Muscle of leg (tissue), 11 donors: Measurements from ENCODE around the gene KIF19. TPM values are rescaled to one million over a fixed set of nuclear protein-coding genes. Genes with fewer than 3 reads are reported as not detected.

Experiments
- DNase-seq: peaks from one replicate; pipeline ENCODE4 v3.0.0; 2013
- H3K27ac ChIP-seq: one replicate; pipeline ENCODE4 v1.5.1; 2013; ENCODE audit warnings: mild to moderate bottlenecking, low read length, control low read depth
- H3K27me3 ChIP-seq: one replicate; pipeline ENCODE4 v1.6.1; 2013; ENCODE audit warnings: low read length; ENCODE audit not compliant: control insufficient read depth, insufficient read depth
- H3K36me3 ChIP-seq: one replicate; pipeline ENCODE4 v1.6.1; 2013; ENCODE audit warnings: low read length; ENCODE audit not compliant: control insufficient read depth, insufficient read depth
- H3K4me1 ChIP-seq: one replicate; pipeline ENCODE4 v1.6.1; 2013; ENCODE audit warnings: low read length; ENCODE audit not compliant: control insufficient read depth, insufficient read depth
- H3K4me3 ChIP-seq: one replicate; pipeline ENCODE4 v1.5.1; 2013; ENCODE audit warnings: low read length, control low read depth
- H3K9me3 ChIP-seq: replicated peaks from 2 replicates; pipeline ENCODE4 v1.6.1; 2013; ENCODE audit warnings: low read depth, low read length; ENCODE audit not compliant: control insufficient read depth
- WGBS: methylation state at CpG from one replicate; pipeline ENCODE4 v1.1.5; 2013; ENCODE audit warnings: missing lambda C conversion rate; ENCODE audit not compliant: insufficient coverage; 5-methylcytosine and 5-hydroxymethylcytosine counted together
- polyA plus RNA-seq, 8 donors: library from polyadenylated mRNA; unstranded; fragments of 120-200 nt; gene quantifications; one replicate each; pipeline versions ENCODE4 v1.2.1 to v1.2.3, GENCODE V29; 2013; ENCODE audit warnings: inconsistent platforms in 1 of 8, low replicate concordance in 1 of 8; ENCODE audit not compliant: insufficient read length in 8 of 8, insufficient read depth in 1 of 8
- total RNA-seq: library from RNA; stranded (reverse); fragments of 120-200 nt; gene quantifications from one replicate; pipeline ENCODE4 v1.2.4, GENCODE V29; 2013

KIF19 gene
- total and polyA plus RNA-seq, 9 donors = 0.74 to 2.5 (median 1.6) TPM

DNA sequence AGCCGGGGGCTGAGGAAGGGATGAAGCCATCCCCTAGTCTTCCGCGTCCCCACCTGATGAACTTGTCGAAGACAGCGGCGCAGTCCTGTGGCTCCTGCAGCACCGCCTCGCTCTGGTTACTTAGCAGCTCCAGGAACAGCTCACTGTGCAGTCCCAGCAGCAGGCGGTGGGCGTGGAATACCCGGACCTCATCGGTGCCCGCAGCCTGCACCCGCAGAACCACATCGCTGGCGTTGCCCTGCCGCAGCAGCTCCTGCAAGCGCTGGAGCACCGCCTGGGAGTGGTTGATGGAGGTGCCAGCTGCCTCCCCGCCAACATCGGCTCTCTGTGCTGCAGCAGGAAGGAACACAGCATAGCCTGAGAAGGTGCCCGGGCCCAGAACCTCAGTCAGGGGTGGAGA, 33.9 kb downstream of the KIF19 start:
- Histone ChIP-seq H3K27ac (no peak overlapping the region), H3K27me3 (peaks cover 42% of the 10 kb centered on the region), H3K4me3 (no peak overlapping the region), H3K36me3 (no peaks in the 10 kb centered on the region), H3K4me1 (peaks cover 32% of the 10 kb centered on the region), H3K9me3 (no peaks in the 10 kb centered on the region)
- DNase-seq = no peak
- WGBS = 95% methylated on average over 22 of the region's 22 CpGs

DNA sequence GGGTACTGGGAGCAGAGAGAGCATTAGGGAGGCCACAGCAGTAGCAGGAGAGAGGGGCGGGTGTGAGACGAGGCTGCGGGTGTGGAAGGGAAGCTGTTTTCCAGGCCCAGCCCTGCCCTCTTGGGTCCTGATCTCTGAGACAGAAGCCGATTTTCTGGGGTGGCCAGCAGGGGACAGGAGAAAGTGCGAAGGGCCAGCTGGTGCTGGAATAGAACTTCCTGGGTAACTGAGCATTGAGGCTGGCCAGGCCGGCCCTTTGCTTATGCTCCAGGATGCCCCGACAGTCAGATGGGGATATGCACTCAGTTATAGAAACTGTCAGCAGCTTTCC, 34.8 kb downstream of the KIF19 start:
- Histone ChIP-seq H3K4me3 (no peak overlapping the region), H3K27me3 (peaks cover 34% of the 10 kb centered on the region), H3K4me1 (peaks cover 32% of the 10 kb centered on the region), H3K9me3 (no peaks in the 10 kb centered on the region), H3K36me3 (no peaks in the 10 kb centered on the region), H3K27ac (no peak overlapping the region)
- no peak for DNase-seq
- 43% methylated on average over 6 of the region's 7 CpGs for WGBS

DNA sequence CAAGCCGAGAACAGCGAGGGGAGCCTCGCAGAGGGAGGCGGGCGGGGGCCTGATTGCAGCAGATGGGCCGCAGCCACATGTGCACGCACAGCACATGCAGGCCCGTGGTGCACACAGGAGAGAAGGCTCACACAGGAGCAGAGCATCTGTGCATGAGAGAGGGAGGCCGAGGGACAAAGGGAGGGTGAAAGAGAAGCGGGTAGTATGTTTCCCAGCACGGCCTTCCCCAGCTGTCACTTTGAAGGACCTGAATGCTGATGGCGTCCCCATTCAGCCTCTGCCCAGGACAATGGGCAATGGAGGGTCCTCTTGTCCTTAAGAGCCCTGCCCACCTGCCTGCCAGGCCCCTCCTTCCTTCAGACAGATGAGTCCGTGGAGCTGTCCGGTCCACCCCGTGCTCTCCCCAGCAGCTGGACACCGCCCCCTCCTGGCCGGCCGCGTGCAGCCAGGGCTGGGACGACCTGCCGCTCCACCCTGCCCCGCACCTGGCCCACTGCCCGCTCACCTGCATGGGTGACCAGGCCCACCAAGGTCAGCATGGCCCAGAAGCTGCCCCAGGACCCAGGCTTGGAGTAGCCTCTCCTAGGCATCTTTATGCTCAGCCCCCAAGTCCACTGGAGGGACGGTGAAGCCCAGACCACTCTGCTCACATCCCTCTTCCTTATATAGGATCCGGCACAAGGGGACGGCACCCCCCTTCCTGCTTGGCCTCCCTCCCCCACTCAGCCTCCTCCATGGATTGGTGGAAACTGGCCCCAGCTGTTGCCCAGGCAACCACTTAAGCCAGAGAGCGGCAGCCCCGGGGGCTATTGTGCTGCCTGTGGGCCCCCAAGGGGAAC, 35.4 kb downstream of the KIF19 start, which contains the start of gene BTBD17:
BTBD17 (minus strand) TSS at position 639 of the 839 bp plus-strand sequence; CDS start at position 590, 49 bp downstream.
- DNase-seq = peak; percentile 63
- peaks cover 28% of the 10 kb centered on the region for H3K27me3 ChIP-seq
- no peak within 1 kb of the TSS for H3K27ac ChIP-seq
- H3K4me3 ChIP-seq = no peak within 1 kb of the TSS
- no peaks in the 10 kb centered on the region for H3K9me3 ChIP-seq
- peaks cover 31% of the 10 kb centered on the region for H3K4me1 ChIP-seq
- H3K36me3 ChIP-seq = no peaks in the 10 kb centered on the region
- WGBS = 14% methylated on average over 28 of the region's 28 CpGs

DNA sequence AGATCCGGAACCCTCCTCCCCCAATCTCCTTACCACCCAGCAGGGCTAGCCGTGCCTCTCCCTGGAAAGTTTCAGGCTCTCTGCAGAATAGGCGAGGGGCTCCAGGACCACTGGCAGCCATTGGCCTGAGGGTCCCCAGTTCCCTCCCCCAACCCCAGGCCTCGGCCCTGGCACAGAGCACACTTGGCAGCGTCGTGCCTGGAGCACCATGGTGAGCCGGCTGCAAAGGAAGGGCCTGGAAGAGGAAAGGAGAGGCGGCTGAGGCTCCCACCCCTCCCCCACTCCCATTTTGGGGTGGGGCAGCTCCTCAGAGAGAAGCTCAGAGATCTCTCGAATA, 36.0 kb downstream of the KIF19 start:
- Histone ChIP-seq H3K36me3 (no peaks in the 10 kb centered on the region), H3K27ac (no peak overlapping the region), H3K9me3 (no peaks in the 10 kb centered on the region), H3K27me3 (peaks cover 24% of the 10 kb centered on the region), H3K4me1 (peaks cover 26% of the 10 kb centered on the region), H3K4me3 (no peak overlapping the region)
- DNase-seq = no peak
- no CpG with 5 or more reads among the region's 9 CpGs for WGBS

DNA sequence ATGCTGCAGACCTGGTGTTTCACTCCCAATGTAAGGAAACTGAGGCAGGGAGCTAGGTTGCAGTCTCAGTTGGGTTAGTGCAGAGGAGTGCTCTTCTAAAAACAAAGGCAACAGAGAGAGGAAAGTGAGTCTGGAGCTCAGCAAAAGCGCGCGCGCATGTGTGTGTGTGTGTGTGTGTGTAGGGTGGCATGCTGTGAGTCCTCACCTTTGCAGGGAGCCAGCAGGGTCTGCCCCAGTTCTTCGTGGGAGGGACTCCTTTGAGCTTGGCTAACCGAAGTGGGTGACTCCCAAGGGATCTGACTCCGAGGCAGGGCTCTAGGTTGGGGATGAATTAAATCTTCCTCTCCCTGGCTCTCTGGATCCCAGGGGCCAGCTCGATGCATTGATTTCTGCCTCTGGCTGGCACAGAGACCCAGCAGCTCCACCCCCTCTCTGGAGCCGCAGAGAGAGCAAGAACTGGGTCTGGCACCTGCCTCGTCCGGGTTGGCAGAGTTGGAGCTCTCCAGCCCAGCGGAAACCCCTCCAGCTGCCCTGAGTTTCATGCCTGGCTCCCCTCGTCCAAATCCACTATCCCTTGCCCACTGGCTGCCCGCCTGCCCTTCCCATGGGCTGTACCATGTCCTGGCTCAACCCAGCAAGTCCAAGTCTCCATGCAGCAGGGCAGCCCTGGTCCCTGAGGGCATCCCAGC, 36.9 kb downstream of the KIF19 start:
- Histone ChIP-seq H3K27me3 (peaks cover 16% of the 10 kb centered on the region), H3K9me3 (no peaks in the 10 kb centered on the region)
- WGBS = 44% methylated on average over 12 of the region's 14 CpGs

DNA sequence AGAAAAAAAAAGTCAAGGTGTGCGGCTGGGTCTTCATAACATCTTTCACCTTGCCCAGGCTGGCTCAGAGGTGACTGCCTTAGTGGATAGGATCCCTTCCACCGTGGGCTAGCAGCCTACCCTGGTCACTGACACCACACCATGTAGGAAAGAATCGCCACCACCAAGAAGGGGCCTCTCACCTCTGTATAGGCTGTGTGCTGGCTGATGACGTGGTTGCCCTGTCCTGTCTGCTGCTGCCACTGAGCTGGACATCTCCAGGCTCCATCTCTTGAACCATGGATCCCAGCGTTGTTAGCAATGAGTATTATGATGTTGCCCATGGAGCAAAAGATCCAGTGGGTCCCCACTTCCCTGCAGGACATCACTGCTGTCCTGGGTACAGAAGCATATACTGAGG, 41.2 kb downstream of the KIF19 start, which contains the start of gene GPR142:
GPR142 (plus strand) TSS at position 301 of the 400 bp plus-strand sequence. CDS start 2,035 bp downstream, outside the sequence.
- WGBS = 78% methylated on average over 3 of the region's 5 CpGs
- Histone ChIP-seq H3K27me3 (peaks cover 2% of the 10 kb centered on the region), H3K4me1 (peaks cover 19% of the 10 kb centered on the region), H3K36me3 (no peaks in the 10 kb centered on the region), H3K9me3 (no peaks in the 10 kb centered on the region), H3K27ac (no peak within 1 kb of the TSS), H3K4me3 (no peak within 1 kb of the TSS)
- no peak for DNase-seq

More for the DNA sequence above, 36.9 kb downstream of the KIF19 start:
- Histone ChIP-seq H3K27ac (no peak overlapping the region), H3K36me3 (no peaks in the 10 kb centered on the region), H3K4me1 (peaks cover 22% of the 10 kb centered on the region), H3K4me3 (no peak overlapping the region)
- DNase-seq = peak; percentile 74

DNA sequence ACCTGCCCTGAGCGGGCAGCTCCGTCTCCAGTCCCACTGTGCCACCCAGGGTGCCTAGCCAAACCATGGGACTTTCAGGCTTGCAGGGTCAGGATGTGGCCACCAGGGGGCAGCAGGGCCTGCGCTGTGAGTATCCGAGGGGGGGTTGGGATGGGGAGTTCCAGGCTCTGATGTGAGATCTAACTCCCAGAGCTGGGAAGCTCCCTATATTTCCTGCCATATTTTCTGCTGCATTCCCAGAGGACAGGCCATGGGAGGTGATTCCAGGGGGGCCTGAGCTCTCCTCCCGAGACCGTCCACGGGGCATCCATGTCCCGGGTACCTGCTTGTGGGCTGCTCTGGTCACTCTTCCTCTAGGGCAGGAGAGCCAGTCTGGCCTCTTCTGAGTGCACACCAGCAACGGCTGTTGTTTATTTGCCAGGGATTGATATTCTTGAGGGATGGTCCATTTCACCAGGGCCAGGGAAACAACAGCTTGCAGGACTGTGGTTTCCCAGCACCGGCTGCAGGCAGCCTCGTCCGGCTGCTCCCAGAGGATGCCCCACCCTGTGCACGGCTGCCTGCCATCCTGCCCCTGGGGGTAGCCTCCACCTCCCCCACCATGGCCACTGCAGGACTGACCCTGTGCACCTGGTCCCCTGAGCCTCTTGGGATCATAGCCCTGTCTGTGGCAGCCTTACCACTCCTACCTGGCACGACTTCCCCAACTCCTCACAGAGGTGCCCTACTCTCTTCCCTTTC, 42.5 kb downstream of the KIF19 start:
- Histone ChIP-seq H3K4me1 (peaks cover 16% of the 10 kb centered on the region), H3K27ac (no peak overlapping the region), H3K27me3 (no peaks in the 10 kb centered on the region), H3K9me3 (no peaks in the 10 kb centered on the region), H3K36me3 (no peaks in the 10 kb centered on the region), H3K4me3 (no peak overlapping the region)
- DNase-seq = peak; percentile 73
- WGBS = 27% methylated on average over 11 of the region's 14 CpGs

DNA sequence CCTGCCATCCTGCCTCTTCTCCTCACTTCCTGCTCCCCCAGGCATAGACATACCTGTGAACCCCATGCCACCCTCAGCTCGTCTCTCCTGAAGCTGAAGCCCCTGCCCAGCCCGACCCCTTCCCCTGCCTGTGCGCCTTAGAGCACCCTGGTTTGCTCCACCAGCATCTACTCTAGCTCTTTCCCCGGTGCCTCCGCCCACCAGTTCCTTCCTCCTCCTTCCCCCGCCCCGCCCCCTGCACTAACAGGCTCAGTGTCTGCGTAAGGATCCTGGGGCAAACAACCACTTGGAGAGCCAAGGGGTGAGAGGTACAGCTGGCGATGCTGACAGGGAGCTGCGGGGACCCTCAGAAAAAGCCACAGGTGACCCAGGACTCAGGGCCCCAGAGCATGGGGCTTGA, 43.2 kb downstream of the KIF19 start:
- Histone ChIP-seq H3K27me3 (no peaks in the 10 kb centered on the region), H3K4me3 (no peak overlapping the region), H3K27ac (no peak overlapping the region), H3K36me3 (no peaks in the 10 kb centered on the region), H3K9me3 (no peaks in the 10 kb centered on the region), H3K4me1 (peaks cover 23% of the 10 kb centered on the region)
- DNase-seq = peak; percentile 33
- WGBS = 30% methylated on average over 8 of the region's 10 CpGs

DNA sequence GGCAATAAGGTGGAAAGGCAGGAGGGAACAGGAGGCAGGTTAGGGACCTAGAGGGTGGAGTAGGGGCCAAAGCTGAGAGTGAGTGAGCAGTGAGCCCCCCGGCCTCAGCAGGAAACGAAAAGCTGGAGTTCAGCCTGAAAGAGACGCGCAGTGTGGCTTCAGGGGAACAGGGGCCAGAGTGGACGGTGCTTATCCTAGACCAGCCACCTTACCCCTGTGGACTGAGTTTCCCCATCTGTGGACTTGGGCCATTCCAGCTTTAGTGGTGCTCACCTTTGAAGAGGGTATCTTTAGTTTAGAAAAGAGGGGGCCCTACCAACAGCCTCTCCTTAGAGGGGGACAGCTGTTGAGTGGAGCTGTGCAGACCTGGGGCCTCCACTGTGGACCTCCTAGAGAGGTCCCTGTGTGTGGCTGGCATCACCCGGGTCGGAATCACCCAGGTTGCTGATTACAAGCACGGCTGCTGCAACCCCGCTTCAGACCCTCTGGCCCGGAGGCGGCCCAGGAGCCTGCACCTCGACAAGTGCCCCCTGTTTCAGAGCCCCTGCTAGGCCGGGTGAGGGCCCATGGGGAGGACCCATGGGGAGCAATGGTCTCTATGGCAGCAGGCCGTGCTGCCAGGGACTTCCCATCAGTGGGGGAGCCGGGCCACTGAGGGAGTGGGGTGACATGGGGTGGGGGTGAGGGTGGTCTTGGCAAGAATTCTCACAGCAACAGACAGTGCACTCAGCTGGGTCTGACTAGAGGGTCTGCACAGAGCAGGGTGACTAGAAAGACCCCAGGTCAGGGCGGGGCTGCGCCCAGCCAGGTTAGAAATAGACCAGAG, 43.9 kb downstream of the KIF19 start:
- H3K4me3 ChIP-seq = no peak overlapping the region
- 87% methylated on average over 14 of the region's 17 CpGs for WGBS
- no peak overlapping the region for H3K27ac ChIP-seq
- H3K9me3 ChIP-seq = no peaks in the 10 kb centered on the region
- peaks cover 29% of the 10 kb centered on the region for H3K4me1 ChIP-seq
- no peaks in the 10 kb centered on the region for H3K27me3 ChIP-seq
- no peak for DNase-seq
- H3K36me3 ChIP-seq = no peaks in the 10 kb centered on the region
